SK-N-SH (cell line): ENCODE results near the gene YBX2. TPM values are rescaled to one million over a fixed set of nuclear protein-coding genes. Genes with fewer than 3 reads are reported as not detected.

Experiments used
- CTCF ChIA-PET: fragments of 300-600, 350-600 bp; formaldehyde crosslinking; extraction: SDS; loops from one replicate; lab custom pipeline; 2021; lab: Yijun Ruan, JAX
- POLR2A ChIA-PET: fragments of 350-600 bp; sonication (Branson Sonifier 250); formaldehyde crosslinking; extraction: SDS; loops from one replicate; lab custom pipeline; 2020; ENCODE audit warnings: antibody characterized with exemption, inconsistent platforms; lab: Yijun Ruan, JAX
- DNase-seq: peaks from one replicate; pipeline ENCODE4 v3.0.0; 2012
- H2AFZ ChIP-seq: fragments of 200-600 bp; sonication (generic); 2 replicates; pipeline ENCODE4 v1.8.1; 2016; ENCODE audit warnings: antibody characterized with exemption, mild to moderate bottlenecking, low read depth
- H3F3A ChIP-seq: fragments of 200-600 bp; sonication (generic); replicated peaks from 2 replicates; pipeline ENCODE3; 2016; ENCODE audit warnings: antibody characterized with exemption, mild to moderate bottlenecking; ENCODE audit not compliant: insufficient read depth
- H3K27ac ChIP-seq, 2 experiments: fragments of 200-500 bp in 1 of 2; fragments of 200-600 bp in 1 of 2; sonication (Bioruptor generic) in 1 of 2; sonication (generic), shearing (Covaris generic) in 1 of 2; 2 replicates each; pipeline versions ENCODE4 v1.5.1 to v1.6.1; 2014 to 2016; ENCODE audit warnings: low read depth in 2 of 2, inconsistent platforms in 1 of 2, low read length in 1 of 2, mild to moderate bottlenecking in 1 of 2, mixed read lengths in 1 of 2
- H3K27me3 ChIP-seq: fragments of 200-600 bp; sonication (generic), shearing (Covaris generic); 2 replicates; pipeline ENCODE4 v1.6.1; 2016; ENCODE audit warnings: mixed run types; ENCODE audit not compliant: insufficient read depth
- H3K36me3 ChIP-seq, 2 experiments: fragments of 200-500 bp in 1 of 2; fragments of 200-600 bp in 1 of 2; sonication (Bioruptor generic) in 1 of 2; sonication (generic) in 1 of 2; replicated peaks in 1 of 2; 2 replicates each; pipeline versions ENCODE3 to v1.5.1; 2014 to 2016; ENCODE audit warnings: low read length in 1 of 2, mild to moderate bottlenecking in 1 of 2; ENCODE audit not compliant: insufficient read depth in 2 of 2, control insufficient read depth in 1 of 2
- H3K4me1 ChIP-seq, 2 experiments: fragments of 200-500 bp in 1 of 2; fragments of 200-600 bp in 1 of 2; sonication (Bioruptor generic) in 1 of 2; sonication (generic), shearing (Covaris generic) in 1 of 2; 2 replicates each; pipeline versions ENCODE4 v1.5.1 to v1.6.1; 2014 to 2016; ENCODE audit warnings: low read depth in 1 of 2, low read length in 1 of 2, mixed run types in 1 of 2; ENCODE audit not compliant: insufficient read depth in 2 of 2, control insufficient read depth in 1 of 2
- H3K4me2 ChIP-seq: fragments of 200-600 bp; sonication (generic), shearing (Covaris generic); 2 replicates; pipeline ENCODE4 v1.6.1; 2017; ENCODE audit warnings: mixed run types
- H3K4me3 ChIP-seq, 2 experiments: fragments of 200-500 bp in 1 of 2; fragments of 200-600 bp in 1 of 2; sonication (Bioruptor generic) in 1 of 2; sonication (generic), shearing (Covaris generic) in 1 of 2; 2 replicates each; pipeline versions ENCODE4 v1.5.1 to v1.8.1; 2014 to 2016; ENCODE audit warnings: low read depth in 2 of 2, inconsistent platforms in 1 of 2, low read length in 1 of 2, mild to moderate bottlenecking in 1 of 2, mixed read lengths in 1 of 2, moderate library complexity in 1 of 2
- H3K79me2 ChIP-seq: fragments of 200-600 bp; sonication (generic); 2 replicates; pipeline ENCODE4 v1.8.1; 2017; ENCODE audit warnings: mild to moderate bottlenecking; ENCODE audit not compliant: insufficient read depth
- H3K9ac ChIP-seq: fragments of 200-600 bp; sonication (generic); 2 replicates; pipeline ENCODE4 v1.6.1; 2017; ENCODE audit warnings: mixed run types
- H3K9me2 ChIP-seq: fragments of 200-600 bp; sonication (generic); 2 replicates; pipeline ENCODE4 v1.6.1; 2017; ENCODE audit warnings: mixed run types
- H3K9me3 ChIP-seq: fragments of 200-600 bp; sonication (generic); 2 replicates; pipeline ENCODE4 v1.6.1; 2017; ENCODE audit warnings: mixed run types, mild to moderate bottlenecking, moderate library complexity
- H4K20me1 ChIP-seq: fragments of 200-600 bp; sonication (generic); 2 replicates; pipeline ENCODE4 v1.6.1; 2017; ENCODE audit warnings: mild to moderate bottlenecking, mixed run types; ENCODE audit not compliant: insufficient read depth
- CHD2 ChIP-seq: fragments of 150-350 bp; IDR thresholded peaks from 2 replicates; pipeline ENCODE4 v1.6.1; 2018; ENCODE audit warnings: low read length; ENCODE audit not compliant: partially characterized antibody
- EP300 ChIP-seq, 2 experiments: IDR thresholded peaks; 2 replicates each; pipeline versions ENCODE4 v1.4.0 to v1.6.1; 2012; ENCODE audit warnings: borderline replicate concordance in 1 of 2, low read depth in 1 of 2, low read length in 1 of 2
- GABPA ChIP-seq: IDR thresholded peaks from 2 replicates; pipeline ENCODE4 v1.4.0; 2012; ENCODE audit warnings: low read depth, mild to moderate bottlenecking
- GATA2 ChIP-seq: sonication (generic); formaldehyde crosslinking; IDR thresholded peaks from 2 replicates; pipeline ENCODE4 v1.5.0; 2020; ENCODE audit warnings: mild to moderate bottlenecking, missing genetic modification reagents
- NFIC ChIP-seq: IDR thresholded peaks from 2 replicates; pipeline ENCODE4 v1.4.0; 2012; ENCODE audit warnings: borderline replicate concordance
- RFX5 ChIP-seq: IDR thresholded peaks from 2 replicates; pipeline ENCODE4 v1.6.1; 2012; ENCODE audit warnings: mild to moderate bottlenecking, improper control_type of control experiment, low read length
- TEAD4 ChIP-seq: IDR thresholded peaks from 2 replicates; pipeline ENCODE4 v1.4.0; 2012; ENCODE audit warnings: mild to moderate bottlenecking, borderline replicate concordance; ENCODE audit not compliant: insufficient read depth
- WGBS: methylation state at CpG from one replicate; pipeline ENCODE4 v1.1.6; 2017; ENCODE audit warnings: low lambda C conversion rate; 5-methylcytosine and 5-hydroxymethylcytosine counted together
- polyA plus RNA-seq, 3 experiments: library from polyadenylated mRNA; depleted of rRNA; stranded (reverse); fragments of >200 nt; gene quantifications; 2 replicates each; pipeline ENCODE4 v1.2.3, GENCODE V29; 2012
- TF ChIP-seq, protein P1 (sequence below): IDR thresholded peaks from 2 replicates; pipeline ENCODE4 v1.4.0; 2012; ENCODE audit warnings: low read depth
- TF ChIP-seq, protein P2 (sequence below): IDR thresholded peaks from 2 replicates; pipeline ENCODE4 v1.4.0; 2012; ENCODE audit warnings: low read depth, borderline replicate concordance

YBX2 gene
- polyA plus RNA-seq, 1 of the 3 experiments (the other 2 are of a cell fraction): 0.54 TPM

DNA sequence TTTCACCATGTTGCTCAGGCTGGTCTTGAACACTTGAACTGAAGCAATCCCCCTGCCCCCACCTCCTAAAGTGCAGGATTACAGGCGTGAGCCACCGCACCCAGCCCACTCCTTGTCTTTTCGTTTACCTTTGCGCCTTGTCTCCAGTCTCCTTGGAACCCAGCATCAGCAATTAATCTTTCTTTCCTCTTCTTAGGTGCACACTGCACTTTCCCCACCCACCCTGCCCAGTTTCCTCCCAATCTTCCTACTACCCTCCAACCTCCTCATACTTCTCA, 30.7 kb downstream of the YBX2 start:
- peaks cover 31% of the 10 kb centered on the region for H3F3A ChIP-seq
- no peak overlapping the region; a peak in 1 of 4 replicates for H3K27ac ChIP-seq
- no peaks in the 10 kb centered on the region for H4K20me1 ChIP-seq
- peak overlapping the region; percentile 88; the same call in 1 of the 2 replicates for H2AFZ ChIP-seq
- H3K9me2 ChIP-seq: no peaks in the 10 kb centered on the region
- no peak overlapping the region for H3K9ac ChIP-seq
- no peaks in the 10 kb centered on the region for H3K27me3 ChIP-seq
- H3K79me2 ChIP-seq: no peaks in the 10 kb centered on the region
- H3K4me1 ChIP-seq: peaks cover 0 to 6% of the 10 kb centered on the region in 2 experiments; a peak in 2 of 4 replicates
- DNase-seq: peak; percentile 7
- TF ChIP-seq GABPA (no peak), TEAD4 (no peak), NFIC (no peak), RFX5 (no peak), GATA2 (CRISPR knock-in tag) (no peak), CHD2 (no peak), EP300 (IDR thresholded peaks at IDR 0.05; ENCODE audit: borderline replicate concordance in 1 of 2, low read depth in 1 of 2, low read length in 1 of 2) (no peak)
- TF ChIP-seq, all 33 proteins: peak for 0
- H3K9me3 ChIP-seq: no peaks in the 10 kb centered on the region
- peaks cover 0 to 12% of the 10 kb centered on the region in 2 experiments for H3K36me3 ChIP-seq
- ChIA-PET CTCF (interaction anchor here (0.8 to 2.7 kb wide), 3 partner anchors 16 to 220 kb away, joined by 3 to 16 read pairs (median 3); partner anchors contain the start of gene SLC16A11), POLR2A (interaction anchor here (0.6 kb wide), 1 partner anchor 199 kb away, joined by 4 read pairs; no protein-coding TSS in a partner anchor)
- no peak overlapping the region for H3K4me3 ChIP-seq
- H3K4me2 ChIP-seq: no peak overlapping the region
- WGBS: 81% methylated on average over 4 of the region's 4 CpGs

DNA sequence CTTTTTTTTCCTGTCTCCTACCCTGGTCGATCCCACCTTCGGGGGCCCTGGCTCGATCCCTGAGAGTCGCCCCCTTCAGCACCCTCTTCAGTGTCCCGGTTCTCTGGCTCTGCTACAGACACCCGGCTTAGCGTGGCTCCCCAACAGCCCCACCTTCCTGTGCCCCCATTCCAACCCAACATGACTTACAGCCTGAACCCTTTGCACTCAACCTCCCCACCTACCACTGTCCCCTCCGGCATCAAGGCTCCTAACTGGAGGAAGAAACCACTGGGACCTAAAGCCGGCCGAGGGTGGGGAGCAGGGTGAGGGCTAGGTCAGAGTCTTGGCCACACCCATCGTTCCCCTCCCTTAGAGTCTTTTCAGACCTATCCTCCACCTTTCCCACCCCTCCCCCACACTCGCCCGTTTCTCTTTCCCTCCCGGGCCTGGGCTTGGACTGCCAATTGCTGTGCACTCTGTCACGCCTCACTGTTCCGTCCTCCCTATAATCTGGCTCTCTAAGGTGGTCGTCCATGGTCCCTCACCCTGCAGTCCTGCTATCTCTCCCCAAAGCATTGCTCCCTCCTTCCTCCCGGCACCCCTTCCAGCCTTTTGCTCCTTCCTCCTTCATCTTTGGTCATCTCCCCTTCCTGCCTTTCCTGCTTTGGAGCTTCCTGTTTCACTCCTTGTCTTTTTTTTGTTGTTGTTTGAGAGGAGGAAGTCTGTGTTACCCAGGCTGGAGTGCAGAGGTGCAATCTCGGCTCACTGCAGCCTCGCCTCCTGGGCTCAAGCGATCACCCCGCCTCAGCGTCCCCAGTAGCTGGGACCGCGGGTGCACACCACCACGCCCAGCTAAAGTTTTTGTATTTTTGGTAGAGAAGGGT, 31.3 kb downstream of the YBX2 start:
- H3K9me2 ChIP-seq: no peaks in the 10 kb centered on the region
- no peak overlapping the region for H3K4me3 ChIP-seq
- H3K9ac ChIP-seq: no peak overlapping the region
- no peak for TF ChIP-seq EP300 (IDR thresholded peaks at IDR 0.05; ENCODE audit: borderline replicate concordance in 1 of 2, low read depth in 1 of 2, low read length in 1 of 2)
- no peak for TF ChIP-seq CHD2
- TF ChIP-seq, protein P1, sequence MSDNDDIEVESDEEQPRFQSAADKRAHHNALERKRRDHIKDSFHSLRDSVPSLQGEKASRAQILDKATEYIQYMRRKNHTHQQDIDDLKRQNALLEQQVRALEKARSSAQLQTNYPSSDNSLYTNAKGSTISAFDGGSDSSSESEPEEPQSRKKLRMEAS: no peak
- TF ChIP-seq NFIC: no peak
- no peak for TF ChIP-seq GABPA
- TF ChIP-seq, protein P2, sequence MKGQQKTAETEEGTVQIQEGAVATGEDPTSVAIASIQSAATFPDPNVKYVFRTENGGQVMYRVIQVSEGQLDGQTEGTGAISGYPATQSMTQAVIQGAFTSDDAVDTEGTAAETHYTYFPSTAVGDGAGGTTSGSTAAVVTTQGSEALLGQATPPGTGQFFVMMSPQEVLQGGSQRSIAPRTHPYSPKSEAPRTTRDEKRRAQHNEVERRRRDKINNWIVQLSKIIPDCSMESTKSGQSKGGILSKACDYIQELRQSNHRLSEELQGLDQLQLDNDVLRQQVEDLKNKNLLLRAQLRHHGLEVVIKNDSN: no peak
- TF ChIP-seq, all 33 proteins: peak for 0
- Histone ChIP-seq H4K20me1 (no peaks in the 10 kb centered on the region), H3F3A (peaks cover 31% of the 10 kb centered on the region), H3K36me3 (peaks cover 0 to 16% of the 10 kb centered on the region in 2 experiments), H3K4me2 (no peak overlapping the region), H2AFZ (peak overlapping the region; percentile 88), H3K27me3 (no peaks in the 10 kb centered on the region), H3K27ac (no peak overlapping the region), H3K79me2 (no peaks in the 10 kb centered on the region), H3K9me3 (no peaks in the 10 kb centered on the region), H3K4me1 (peaks cover 0 to 6% of the 10 kb centered on the region in 2 experiments; a peak in 2 of 4 replicates)
- ChIA-PET POLR2A (interaction anchor here (0.6 kb wide), 1 partner anchor 199 kb away, joined by 4 read pairs; no protein-coding TSS in a partner anchor), CTCF (interaction anchor here (0.8 to 2.7 kb wide), 3 partner anchors 17 to 219 kb away, joined by 3 to 16 read pairs (median 3); partner anchors contain the start of gene SLC16A11)
- WGBS: 36% methylated on average over 23 of the region's 26 CpGs
- DNase-seq: peak; percentile 43
